GM15510 (cell line): ENCODE results near the gene BEND6.

Experiments used
- POLR2A ChIP-seq: IDR thresholded peaks from 3 replicates; pipeline ENCODE4 v1.6.1; 2011; ENCODE audit warnings: borderline replicate concordance; ENCODE audit not compliant: insufficient read length; ENCODE audit errors: extremely low read depth

BEND6 gene

DNA sequence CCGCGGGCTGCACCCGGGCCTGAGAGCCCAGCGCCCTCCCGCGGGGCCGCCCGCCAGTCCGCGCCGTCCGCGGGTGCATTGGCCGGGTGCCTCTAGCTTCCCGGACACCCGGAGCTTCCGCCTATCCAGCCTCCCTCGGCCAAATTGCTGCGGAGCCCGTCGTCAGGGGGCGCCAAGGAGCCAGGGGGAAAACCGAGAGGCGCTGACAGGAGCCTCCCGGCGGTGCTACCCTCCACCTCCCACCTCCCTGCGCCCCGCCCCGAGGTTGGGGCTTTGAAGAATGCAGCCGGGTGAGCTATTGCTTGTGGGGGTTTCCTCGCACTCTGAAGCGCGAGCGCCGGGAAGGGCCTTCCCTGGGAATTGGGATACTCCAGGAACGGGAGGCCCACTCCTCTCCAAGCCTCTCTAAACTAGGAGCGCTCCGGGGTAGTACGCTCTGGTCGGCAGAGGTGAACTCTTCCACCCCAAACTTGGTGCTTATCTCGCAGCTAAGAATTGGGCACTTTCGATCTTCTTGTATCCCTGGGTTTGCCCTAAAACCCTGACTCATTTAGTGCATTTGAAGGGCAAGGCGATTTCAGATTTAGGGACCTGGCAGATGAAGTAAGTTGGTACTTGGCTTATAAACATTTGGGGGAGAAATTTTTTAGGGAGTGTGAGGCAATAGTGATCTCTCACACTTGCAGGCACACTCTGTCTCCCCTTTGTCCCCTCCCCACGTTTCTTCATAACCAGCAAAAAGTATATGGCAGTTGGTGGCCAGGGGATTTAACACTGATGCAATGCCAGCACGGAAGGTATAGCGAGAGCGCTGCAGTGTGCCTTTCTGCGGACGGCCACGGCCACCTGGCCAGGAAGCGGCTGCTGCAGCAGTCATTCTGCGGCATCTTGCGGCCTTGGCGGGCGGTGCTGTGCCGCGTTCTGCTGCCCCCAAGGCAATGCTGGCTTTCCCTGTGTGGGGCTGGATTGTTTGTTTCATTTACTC, 556 bp downstream of the BEND6 start:
- TF ChIP-seq POLR2A, result peak; percentile 58

DNA sequence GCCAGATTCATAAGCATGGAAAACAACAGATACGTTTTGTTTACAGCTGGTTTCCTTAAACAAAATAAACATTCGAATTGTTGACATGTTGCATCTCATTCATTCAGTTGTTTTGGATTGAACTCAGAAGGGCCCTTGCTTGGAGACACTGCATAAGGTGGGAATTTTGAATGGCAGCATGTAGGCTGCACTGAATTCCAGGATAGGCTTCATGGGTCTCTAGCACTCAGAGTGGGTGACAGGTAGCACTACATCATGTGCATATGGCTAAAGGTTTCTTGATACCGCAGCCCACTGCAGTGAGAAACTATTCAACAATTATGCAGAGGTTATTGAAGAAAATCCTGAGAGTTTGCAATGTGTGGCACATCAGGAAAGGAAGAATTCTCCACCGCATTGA, 1.6 kb downstream of the BEND6 start:
- no peak for TF ChIP-seq POLR2A

DNA sequence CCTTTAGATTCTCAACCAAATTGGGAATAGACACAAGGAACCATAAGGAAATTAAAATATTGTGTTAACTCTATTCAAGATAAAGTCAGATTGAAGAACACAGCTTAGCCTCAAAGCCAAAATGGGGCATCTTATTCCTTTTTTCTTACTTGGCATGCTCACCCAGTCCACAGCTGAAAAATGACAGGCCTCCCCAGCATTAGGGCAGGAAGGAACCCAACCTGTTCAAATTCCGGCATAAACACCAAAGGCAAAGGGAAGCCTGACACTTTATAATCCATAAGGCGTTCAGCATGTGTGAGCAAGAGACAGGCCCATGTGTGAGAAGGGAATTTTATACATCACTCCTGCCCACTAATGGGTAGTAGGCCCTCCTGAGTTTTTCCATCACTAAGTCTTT, 2.9 kb downstream of the BEND6 start:
- no peak for TF ChIP-seq POLR2A

DNA sequence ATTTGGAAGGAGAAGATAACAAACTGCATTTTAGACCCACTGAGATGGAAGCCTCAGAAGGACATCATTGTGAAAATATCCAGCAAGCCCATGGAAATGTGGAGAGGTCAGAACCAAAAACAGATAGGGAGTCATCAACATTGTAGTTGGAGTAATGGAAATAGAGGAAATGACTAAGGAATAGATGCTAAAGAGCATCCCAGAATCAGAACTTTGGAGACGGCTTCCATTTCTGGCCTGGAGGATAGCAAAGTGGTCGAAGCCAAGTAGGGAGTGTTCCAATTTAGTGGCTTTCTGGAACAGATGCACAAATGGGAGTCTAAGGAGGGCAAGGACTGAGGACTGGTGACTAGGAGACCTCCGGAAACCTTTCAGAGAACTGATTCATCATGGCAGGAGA, 3.6 kb downstream of the BEND6 start:
- TF ChIP-seq POLR2A, result no peak

DNA sequence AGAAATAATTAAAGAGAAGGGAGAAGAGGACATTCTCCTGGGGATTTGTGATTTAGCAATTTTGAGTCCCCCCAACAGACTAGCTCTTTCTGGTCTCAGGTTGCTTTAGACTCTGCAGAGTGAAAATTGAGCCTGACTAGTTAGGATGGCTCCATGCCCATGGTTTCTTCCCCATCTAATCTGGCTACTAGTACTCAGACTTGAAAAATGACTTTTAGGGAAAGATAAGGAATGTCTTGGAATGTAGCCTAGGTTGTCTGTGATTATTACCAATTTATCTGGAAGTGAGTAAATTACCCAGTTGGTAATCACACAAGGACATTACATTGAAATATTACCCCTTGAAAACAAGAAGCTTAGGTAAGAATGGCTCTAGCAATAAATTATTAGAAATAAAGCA, 4.2 kb downstream of the BEND6 start:
- no peak for TF ChIP-seq POLR2A

DNA sequence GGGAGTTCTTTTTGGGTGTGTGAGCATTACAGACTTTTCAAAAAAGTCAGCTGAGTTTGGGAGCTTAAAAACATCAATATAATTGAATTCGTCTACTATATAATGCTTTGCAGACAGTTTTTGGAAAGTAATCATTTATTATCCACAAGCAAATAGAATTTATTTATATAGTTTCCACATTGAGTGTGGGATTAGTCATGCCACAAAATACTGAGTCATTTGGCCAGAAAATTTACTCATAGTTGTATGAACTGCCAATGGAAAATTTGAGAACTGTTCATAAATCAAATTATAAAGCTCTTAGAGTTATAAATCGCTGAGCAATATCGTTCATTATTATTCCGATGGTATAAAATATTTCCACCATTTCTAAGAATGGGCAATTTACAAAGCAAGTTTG, 5.0 kb downstream of the BEND6 start:
- TF ChIP-seq POLR2A, result no peak

DNA sequence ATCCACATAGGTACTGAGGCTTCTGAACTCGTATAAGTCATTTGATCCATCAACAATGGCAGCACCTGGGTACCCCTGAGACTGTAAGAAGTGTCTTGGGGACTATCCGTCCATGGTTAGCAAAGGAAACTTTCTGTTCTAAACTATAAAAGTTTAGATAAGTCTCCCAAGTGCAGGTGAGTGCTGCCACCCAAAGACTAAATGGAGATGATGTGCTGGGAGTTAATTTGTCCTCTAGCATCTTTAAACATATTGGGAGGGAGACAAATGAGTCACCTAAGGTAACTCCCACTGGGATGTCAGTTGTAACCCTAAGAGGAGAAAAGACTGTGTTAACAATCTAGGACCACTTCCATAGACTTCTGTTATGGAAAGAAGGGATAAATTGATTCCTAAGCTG, 6.2 kb downstream of the BEND6 start:
- TF ChIP-seq POLR2A, result no peak

DNA sequence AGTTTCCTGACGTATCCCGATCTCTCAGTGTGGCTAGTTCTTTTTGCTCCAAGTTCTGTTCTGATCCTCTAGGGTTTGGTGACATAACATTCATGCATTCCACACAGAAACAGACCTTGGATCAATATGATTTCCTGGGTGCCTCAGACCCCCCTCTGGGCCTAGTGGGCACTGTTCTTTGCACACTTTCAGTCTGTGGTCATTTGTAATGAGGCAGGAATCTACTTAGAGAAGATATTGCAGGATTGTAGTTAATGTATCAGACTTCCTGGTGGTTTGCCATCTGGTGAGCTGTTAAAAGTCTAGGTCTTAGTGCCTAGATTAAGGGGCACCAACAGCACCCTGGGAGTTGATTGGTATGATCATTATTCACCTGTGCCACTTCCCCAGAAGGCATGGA, 7.5 kb downstream of the BEND6 start:
- no peak for TF ChIP-seq POLR2A

DNA sequence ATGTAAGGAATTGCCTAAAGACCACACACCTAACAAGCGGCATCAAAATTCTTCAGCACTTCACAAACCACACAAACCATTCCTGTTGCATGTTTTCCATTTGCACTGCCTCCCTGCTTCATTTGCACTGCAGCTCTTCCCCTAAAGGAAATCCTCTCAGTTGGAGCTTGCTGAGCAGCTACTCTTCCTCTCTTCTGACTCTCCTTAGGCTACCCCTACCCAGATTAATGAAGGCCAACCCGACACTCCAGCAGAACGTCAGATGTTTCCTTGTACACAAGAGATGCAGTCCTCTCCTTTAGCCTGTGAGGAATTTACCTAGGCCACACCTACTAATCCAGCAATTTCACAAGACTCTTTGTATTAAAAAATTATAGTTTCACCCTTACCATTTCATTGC, 8.1 kb downstream of the BEND6 start:
- no peak for TF ChIP-seq POLR2A

DNA sequence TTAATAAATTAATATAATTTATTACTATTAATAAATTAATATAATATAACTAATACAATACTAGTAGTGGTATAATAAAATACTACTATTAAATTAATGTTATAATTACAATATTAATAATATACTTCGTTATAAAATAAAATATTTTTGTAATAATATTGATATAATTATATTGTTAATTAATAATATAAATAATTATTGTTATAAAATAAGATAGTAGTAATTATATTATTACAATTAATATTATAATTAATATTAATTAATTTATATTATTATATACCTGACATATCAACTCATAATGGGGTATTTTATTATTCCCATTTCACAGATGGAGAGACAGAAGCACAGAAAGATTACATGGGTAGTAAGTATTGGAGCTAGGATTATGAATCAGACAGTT, 8.9 kb downstream of the BEND6 start:
- no peak for TF ChIP-seq POLR2A

DNA sequence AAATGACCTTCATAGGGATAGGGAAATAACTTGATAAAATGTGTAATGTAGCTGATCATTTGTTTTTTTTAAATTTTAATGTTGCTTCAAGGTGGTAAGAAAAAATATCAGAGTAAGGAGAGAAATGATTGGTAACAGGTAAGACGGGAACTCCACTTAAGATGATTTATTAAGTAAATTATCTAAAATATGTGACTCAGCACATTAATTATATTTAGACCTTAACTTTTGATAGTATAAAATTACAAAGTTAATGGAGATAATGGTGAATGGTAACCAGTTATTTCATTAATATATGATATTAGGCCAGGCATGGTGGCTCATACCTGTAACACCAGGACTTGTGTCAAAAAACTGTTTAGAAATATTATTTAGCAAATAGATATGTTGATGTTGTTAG, 10.2 kb downstream of the BEND6 start:
- TF ChIP-seq POLR2A, result no peak

DNA sequence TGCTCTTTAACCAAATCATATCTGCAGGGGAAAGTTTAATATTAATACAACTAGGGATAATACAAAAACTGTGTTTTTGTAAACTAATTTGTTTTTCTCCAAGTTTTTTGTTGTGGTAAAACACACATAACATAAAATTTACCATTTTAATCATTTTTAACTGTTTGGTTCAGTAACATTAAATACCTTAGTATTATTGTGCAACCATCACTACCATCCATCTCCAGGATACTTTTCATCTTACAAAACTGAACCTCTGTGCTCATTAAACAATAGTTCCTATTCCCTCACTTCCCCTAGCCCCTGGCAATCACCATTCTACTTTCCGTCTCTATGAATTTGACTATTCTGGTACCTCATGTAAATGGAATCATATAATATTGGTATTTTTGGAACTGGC, 15.9 kb downstream of the BEND6 start:
- TF ChIP-seq POLR2A, result no peak

DNA sequence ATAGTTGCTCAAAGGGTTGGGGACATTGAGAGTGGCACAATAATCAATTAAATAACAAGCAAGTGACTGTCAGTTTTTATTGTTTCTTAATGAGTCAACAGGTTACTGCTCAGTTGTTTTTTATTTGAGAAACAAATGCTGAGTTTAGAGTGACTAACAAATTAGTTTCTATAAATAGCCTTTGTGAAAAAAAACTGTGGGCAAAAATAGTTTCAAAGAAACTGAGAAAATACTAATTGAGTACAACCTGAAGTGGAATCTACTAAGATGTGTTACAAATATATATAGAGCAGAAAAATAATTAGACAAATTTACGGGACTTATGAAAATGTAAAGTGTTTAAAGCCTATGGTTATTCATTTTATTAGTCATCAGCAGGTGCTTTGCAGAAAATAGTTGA, 22.3 kb downstream of the BEND6 start:
- TF ChIP-seq POLR2A, result no peak

DNA sequence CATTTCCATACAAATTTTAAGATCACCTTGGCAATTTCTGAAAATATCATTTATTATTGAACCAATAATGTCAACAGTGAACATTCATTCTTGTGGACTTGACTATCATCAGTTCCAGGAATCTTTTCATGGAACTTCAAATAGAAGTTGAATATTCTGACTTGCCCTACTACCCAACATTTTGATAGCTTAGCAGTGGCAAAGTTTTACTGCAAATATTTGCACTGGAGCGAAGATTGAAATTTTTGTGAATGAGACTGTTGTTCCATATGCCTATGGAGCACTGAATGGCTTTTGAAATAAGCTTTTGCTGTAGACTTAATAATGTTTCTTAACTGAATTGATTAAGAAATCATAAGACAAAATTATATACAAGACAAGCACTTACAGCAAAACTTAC, 23.6 kb downstream of the BEND6 start:
- no peak for TF ChIP-seq POLR2A

DNA sequence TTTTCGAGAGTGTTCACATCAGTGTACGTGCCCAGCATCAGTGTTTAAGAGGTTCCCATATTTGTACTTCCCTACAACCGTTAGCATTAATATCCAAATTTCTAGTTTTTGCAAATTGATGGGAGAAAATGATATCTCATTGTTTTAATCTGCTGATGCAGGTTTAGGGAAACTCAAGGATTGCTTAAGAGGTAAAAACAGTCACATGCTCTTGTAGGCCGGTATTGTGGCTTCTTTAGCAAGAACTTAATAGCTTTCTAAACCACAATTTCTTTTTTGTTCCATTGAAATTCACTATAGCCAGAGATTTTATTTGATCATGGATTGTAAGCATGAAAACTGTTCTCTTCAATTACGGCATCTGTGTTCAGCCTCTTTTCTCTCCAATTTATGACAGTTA, 29.5 kb downstream of the BEND6 start:
- TF ChIP-seq POLR2A, result no peak

DNA sequence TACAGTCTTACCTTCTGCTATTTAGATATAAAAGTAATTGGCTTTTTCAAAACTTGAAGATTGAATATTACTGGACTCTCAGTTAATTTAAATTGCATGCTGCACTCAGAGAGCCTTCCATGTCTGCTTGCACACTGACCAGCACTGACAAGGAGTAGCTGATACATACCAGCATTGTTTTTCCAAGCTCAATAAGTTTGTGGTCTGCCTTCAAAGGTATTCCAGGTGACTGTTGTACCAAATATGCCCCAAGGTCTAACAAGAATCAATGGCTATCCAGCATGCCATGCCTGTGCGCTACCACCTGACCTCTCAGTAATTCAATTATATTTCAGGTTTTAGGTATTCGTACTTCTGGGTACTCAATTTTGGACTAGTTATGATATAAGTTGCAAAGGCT, 30.0 kb downstream of the BEND6 start:
- no peak for TF ChIP-seq POLR2A
